DMS114 treated with DMSO at 0.1 percent for 48 hours (cell line): ENCODE data around the gene PIGBOS1.

Experiments
- DNase-seq: peaks from one replicate; lab custom pipeline; 2025; ENCODE audit not compliant: unreplicated experiment; lab: John Stamatoyannopoulos, UW

Gene PIGBOS1

DNA sequence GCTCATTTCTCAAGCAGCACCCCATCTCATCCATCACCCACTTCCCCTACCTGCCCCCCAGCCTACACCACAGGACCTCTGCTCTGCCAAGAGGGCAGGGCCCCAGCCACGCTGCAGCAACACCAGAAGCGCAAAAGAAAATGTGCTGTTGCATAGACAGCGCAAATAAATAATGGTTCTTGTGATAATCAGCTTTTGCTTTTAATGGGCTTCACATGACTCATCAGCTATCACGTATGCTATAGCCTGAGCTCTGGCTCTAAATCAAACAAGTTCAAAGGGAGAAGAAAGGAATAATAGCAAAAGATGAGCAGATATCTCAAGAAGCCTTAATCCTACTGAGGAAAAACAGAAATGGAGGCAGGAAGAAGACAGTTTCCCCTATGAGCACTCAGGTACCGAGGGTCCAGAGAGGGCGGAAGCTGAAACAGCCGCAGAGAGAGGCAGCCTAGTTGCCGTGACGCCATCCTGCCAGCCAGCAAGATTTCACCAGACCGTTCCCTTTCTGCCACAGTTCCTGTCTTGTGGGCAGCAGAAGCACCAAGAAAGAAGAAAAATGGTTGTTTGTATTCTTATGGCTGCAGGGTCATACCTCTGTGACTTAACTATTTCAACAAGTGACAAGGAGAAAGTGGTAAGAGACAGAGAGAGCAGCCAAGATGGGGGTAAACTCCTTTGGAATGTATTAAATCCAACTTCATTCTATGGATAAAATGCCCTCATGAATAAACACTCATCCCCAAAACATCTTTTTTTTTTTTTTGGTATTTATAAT, 51.3 kb downstream of the PIGBOS1 start:
- no peak for DNase-seq
